ENCODE measurements around the gene PITX1.
"Not testable (repeated sequence)": the region's sequence is repeated elsewhere in the genome, so short reads cannot be mapped to it uniquely, and the experiment has no call there.

Gene PITX1

DNA sequence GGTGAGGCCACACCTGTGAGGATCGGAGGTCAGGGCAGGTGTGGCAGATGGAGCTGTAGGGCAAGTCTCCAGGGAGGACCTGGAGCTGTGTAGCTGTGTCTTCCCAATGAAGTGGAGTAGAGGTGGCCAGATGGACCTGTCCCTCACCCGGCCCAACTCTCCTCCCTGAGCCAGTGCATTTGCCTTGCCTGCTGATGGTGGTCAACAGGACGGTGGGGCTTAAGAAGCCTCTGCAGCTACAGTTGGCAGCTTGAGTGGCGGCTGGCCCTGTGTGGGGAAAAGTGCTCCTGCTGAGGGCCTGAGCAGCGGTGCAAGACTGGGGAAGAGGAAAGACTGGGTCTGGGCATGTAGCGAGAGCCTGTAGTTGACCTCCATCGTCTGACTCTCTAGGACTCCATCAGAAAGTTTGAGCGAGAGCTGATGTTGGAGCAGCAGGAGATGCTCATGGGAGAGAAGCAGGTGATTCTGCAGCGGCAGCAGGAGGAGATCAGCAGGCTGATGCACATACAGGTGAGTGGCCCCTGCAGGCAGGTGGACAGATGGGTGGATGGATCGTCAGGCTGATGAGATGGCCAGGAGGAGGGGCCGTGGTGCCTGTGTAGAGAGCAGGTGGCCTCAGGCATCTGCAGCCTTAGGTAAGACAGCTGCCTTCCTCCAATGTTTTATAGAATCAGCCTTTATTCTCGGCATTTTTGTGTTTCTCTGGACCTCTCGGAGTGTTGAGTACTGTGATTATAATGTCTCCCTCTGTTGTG lies 24.9 kb downstream of the PITX1 start:
- DNase-seq, result no peak

- DNase-seq, result no peak
These were observed 25.5 kb downstream of the PITX1 start for GRCh38 chr5:135008556-135008955.

DNA sequence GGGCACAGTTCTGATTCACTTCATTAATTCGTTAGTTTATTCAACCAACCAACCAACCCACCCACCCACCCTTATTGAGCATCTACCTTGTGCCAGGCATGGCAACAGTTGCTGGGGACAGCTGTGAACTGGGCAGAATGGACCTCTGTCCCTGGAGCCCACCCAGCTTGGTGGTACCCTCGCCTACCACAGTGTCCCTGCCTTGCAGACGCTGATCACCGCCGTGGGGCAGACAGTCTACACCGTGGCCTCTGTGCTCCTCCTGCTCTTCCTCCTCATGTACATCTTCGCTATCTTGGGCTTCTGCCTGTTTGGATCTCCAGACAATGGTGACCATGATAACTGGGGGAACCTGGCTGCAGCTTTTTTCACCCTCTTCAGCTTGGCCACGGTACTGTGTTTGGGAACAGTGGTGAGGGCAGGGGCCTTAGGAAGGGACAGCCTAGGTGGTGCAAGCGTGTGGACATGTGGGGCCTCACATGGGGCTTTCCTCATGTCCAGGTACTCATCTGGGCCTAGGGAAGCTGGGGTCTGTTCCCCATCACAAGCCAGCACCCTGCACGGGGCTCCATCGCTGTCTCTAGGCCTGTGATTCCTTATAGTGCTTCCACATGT lies 26.2 kb downstream of the PITX1 start:
- DNase-seq, result no peak

- no peak for DNase-seq
These were observed 26.7 kb downstream of the PITX1 start for GRCh38 chr5:135007305-135007704.

DNA sequence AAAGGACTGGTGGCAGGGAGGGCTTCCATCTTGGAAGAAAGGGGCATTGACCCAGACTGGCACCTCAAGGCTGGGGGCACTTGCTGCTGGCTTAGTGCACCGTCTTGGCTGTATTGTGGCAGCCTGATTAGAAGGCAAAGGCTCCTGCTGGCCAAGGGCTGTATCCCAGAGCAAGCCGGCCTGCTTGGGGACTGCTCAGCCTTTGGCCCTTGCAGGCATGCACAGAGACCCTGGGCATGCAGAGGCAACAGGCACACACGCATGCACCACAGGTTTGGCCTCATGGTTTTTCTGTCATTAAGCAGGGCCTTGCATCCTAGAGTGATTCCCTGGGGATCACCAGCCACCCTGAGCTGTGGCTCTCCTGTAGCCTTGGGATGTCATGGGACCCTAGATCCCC lies 29.0 kb downstream of the PITX1 start:
- DNase-seq, result no peak

- DNase-seq, result no peak
These were observed 29.7 kb downstream of the PITX1 start for GRCh38 chr5:135004376-135004775.

DNA sequence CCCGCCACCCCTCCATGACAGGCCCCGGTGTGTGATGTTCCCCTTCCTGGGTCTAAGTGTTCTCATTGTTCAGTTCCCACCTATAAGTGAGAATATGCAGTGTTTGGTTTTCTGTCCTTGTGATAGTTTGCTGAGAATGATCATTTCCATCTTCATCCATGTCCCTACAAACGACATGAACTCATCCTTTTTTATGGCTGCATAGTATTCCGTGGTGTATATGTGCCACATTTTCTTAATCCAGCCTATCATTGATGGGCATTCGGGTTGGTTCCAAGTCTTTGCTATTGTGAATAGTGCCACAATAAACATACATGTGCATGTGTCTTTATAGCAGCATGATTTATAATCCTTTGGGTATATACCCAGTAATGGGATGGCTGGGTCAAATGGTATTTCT lies 36.0 kb downstream of the PITX1 start:
- not testable (repeated sequence) for DNase-seq

- no peak for DNase-seq
These were observed 37.0 kb downstream of the PITX1 start for GRCh38 chr5:134997015-134997414.

GRCh38 chr5:134995850-134996402 lies 38.1 kb downstream of the PITX1 start:
- DNase-seq, result no peak

DNA sequence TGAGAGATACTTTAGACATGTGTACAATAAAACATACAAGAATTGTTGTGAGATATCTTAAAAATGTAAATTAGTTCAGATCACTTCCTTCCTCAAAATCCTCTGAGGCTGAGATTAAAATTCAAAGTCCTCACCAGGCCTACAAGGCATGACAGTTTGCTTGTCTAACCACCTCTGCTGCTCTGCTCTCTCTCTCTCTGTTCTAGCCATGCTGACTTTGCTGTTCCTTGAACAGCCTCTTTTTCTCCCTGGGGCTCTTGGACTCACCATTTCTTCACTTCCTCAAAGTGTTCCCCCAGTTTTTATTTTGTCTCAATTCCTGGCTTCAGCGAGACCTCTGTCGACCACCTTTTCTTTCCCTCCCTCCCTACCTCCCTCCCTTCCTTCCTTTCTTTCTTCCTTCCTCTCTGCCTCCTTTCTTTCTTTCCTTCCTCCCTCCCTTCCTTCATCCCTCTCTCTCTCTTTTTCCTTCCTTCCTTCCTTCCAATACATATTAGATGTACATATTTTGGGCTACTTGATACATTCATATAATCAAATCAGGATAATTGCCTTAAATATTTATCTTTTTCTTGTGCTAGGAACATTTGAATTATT lies 39.4 kb downstream of the PITX1 start:
- DNase-seq, result no peak

DNA sequence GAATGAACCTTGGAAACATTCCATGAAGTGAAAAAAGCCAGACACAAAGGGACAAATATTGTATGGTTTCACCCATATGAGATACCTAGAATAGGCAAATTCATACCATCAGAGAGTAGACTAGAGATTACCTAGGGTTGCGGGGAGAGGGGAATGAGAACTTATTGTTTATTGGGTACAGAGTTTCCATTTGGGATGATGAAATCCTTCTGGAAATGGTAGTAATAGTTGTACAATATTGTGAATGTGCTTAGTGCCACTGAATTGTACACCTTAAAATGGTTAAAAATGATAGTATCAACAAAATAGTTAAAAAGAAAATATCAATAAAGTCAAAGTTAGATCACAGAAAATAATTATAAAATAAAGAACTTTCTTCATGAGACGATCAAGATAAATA lies 40.9 kb downstream of the PITX1 start:
- DNase-seq, result no peak

GRCh38 chr5:134992148-134992547 lies 41.9 kb downstream of the PITX1 start:
- DNase-seq, result no peak

- DNase-seq, result not testable (repeated sequence)
These were observed 43.8 kb downstream of the PITX1 start for GRCh38 chr5:134990183-134990582.

DNA sequence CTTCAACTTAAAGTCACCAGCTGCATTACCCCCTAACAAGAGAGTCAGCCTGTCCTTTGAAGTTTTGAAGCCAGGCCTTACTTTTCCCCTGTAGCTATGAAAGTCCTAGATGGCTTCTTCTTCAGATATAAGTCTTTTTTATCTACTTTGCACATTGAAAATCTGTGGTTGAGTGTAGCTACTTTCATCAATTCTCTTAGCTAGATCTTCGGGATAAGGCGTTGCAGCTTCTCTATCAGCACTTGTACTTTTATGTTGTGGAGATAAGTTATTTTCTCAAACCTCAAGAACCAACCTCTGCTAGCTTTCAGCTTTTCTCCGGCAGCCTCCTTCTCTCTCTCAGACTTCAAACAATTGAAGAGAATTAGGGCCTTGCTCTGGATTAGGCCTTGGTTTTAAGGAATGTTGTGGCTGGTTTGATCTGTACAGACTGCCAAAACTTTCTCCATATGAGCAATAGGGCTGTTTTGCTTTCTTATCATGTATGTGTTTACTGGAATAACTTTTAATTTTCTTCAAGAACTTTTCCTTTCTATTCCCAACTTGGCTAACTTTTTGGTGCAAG lies 44.7 kb downstream of the PITX1 start:
- no peak for DNase-seq

- DNase-seq, result no peak
These were observed 51.8 kb downstream of the PITX1 start for GRCh38 chr5:134982230-134982629.

- DNase-seq, result no peak
These were observed 54.6 kb downstream of the PITX1 start for GRCh38 chr5:134979416-134979815.
